Activated CD8-positive, alpha-beta T cell treated with anti-CD3 and anti-CD28 coated beads for 36 hours (primary cell): ENCODE results near the gene GPR180. TPM values are rescaled to one million over a fixed set of nuclear protein-coding genes. Genes with fewer than 3 reads are reported as not detected.

Experiments
- ATAC-seq: fragments of 200-7000 bp; cut with Tn5 transposase; one replicate; pipeline ENCODE4 v1.10.0; 2021; ENCODE audit warnings: mild to moderate bottlenecking, moderate library complexity
- CTCF ChIA-PET: fragments of 350-600 bp; sonication (Branson Sonifier 250); formaldehyde crosslinking; loops from one replicate; lab custom pipeline; 2021; ENCODE audit warnings: antibody characterized with exemption; lab: Charles Lee
- POLR2A ChIA-PET: fragments of 350-600 bp; sonication (Branson Sonifier 250); formaldehyde crosslinking; loops from one replicate; lab custom pipeline; 2021; ENCODE audit warnings: antibody characterized with exemption; lab: Charles Lee
- DNase-seq: peaks from one replicate; pipeline ENCODE4 v3.0.0-alpha.2; 2020
- H3K27ac Mint-ChIP-seq: one replicate; pipeline ENCODE4 v1.8.0; 2021; ENCODE audit warnings: mild to moderate bottlenecking, mixed read lengths
- H3K27me3 Mint-ChIP-seq: one replicate; pipeline ENCODE4 v1.8.0; 2021; ENCODE audit warnings: mixed read lengths
- H3K36me3 Mint-ChIP-seq: one replicate; pipeline ENCODE4 v1.8.0; 2021; ENCODE audit warnings: low read depth, mixed read lengths
- H3K4me1 Mint-ChIP-seq: one replicate; pipeline ENCODE4 v1.8.0; 2021; ENCODE audit warnings: low read depth, mixed read lengths
- H3K4me3 Mint-ChIP-seq: one replicate; pipeline ENCODE4 v1.8.0; 2021; ENCODE audit warnings: mild to moderate bottlenecking, moderate library complexity, mixed read lengths
- H3K9me3 Mint-ChIP-seq: one replicate; pipeline ENCODE4 v1.8.0; 2021; ENCODE audit warnings: mixed read lengths
- intact Hi-C: fragments of 100-400 bp; cut with micrococcal nuclease; formaldehyde crosslinking; loops from one replicate; pipeline ENCODE4 v1.10.0; 2022
- total RNA-seq, 2 experiments: library from RNA; stranded (reverse); gene quantifications; one replicate each; pipeline ENCODE4 v1.2.3, GENCODE V29; 2021
- TF ChIP-seq, protein P1 (sequence below): fragments of 200-600 bp; IDR thresholded peaks from one replicate; pipeline ENCODE4 v1.8.0; 2022; ENCODE audit warnings: antibody characterized with exemption, mild to moderate bottlenecking

Gene GPR180
- total RNA-seq, 2 experiments from 2014 or later, result 7.5 to 7.7 TPM

DNA sequence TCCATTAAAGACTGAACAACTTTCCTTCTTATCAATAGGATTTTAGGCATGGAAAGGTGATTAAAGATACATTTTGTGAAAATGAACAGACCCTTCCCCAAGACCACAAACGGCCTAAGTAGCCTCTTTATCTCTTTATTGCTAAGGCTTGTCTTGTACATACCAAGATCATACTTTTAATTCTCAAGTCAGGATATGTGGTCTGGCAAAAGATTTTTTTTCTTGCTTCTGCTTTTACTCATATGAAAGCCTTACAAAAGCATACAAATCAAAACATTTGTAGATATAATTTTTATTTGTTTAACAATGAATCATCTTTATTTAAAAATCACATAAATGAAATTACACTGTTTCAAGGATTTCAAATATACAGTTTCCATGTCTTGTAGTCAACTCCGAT, 41.5 kb upstream of the GPR180 start:
- Mint-ChIP-seq H3K4me1 (peaks cover 20% of the 10 kb centered on the region), H3K27ac (no peak overlapping the region), H3K27me3 (no peaks in the 10 kb centered on the region), H3K36me3 (peaks cover 17% of the 10 kb centered on the region), H3K9me3 (peaks cover 5% of the 10 kb centered on the region), H3K4me3 (no peak overlapping the region)
- intact Hi-C loops, result no loop called here
- DNase-seq, result no peak
- CTCF ChIA-PET, result interaction anchor here (0.9 to 1.4 kb wide), 4 partner anchors 10 to 124 kb away, joined by 3 to 4 read pairs (median 3); no protein-coding TSS in a partner anchor
- no peak for ATAC-seq
- TF ChIP-seq, protein P1, sequence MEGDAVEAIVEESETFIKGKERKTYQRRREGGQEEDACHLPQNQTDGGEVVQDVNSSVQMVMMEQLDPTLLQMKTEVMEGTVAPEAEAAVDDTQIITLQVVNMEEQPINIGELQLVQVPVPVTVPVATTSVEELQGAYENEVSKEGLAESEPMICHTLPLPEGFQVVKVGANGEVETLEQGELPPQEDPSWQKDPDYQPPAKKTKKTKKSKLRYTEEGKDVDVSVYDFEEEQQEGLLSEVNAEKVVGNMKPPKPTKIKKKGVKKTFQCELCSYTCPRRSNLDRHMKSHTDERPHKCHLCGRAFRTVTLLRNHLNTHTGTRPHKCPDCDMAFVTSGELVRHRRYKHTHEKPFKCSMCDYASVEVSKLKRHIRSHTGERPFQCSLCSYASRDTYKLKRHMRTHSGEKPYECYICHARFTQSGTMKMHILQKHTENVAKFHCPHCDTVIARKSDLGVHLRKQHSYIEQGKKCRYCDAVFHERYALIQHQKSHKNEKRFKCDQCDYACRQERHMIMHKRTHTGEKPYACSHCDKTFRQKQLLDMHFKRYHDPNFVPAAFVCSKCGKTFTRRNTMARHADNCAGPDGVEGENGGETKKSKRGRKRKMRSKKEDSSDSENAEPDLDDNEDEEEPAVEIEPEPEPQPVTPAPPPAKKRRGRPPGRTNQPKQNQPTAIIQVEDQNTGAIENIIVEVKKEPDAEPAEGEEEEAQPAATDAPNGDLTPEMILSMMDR, result no peak
- POLR2A ChIA-PET, result interaction anchor here (1.2 kb wide), 1 partner anchor 36 kb away, joined by 3 read pairs; the partner anchor contains the start of gene TGDS

DNA sequence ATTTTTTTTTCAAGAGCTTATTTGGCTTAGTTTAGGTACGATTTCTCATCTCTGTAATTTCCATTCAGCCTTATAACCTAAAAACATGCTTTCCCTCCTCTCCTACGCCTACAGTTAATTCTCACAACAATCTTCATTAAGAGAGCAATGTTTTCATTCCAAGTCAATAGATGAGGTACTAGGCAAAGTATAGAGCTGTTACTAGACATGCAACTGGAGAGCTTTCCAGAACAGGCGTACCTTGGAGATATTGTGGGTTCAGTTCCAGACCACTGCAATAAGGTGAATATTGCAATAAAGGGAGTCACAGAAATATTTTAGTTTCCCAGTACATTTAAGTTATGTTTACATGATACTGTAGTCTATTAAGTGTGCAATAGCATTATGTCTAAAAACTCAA, 40.5 kb upstream of the GPR180 start:
- H3K4me3 Mint-ChIP-seq, result no peak overlapping the region
- no peaks in the 10 kb centered on the region for H3K27me3 Mint-ChIP-seq
- peaks cover 17% of the 10 kb centered on the region for H3K36me3 Mint-ChIP-seq
- POLR2A ChIA-PET, result interaction anchor here (1.2 kb wide), 1 partner anchor 35 kb away, joined by 3 read pairs; the partner anchor contains the start of gene TGDS
- peaks cover 20% of the 10 kb centered on the region for H3K4me1 Mint-ChIP-seq
- TF ChIP-seq, protein P1, result no peak
- peaks cover 5% of the 10 kb centered on the region for H3K9me3 Mint-ChIP-seq
- DNase-seq (no peak), ATAC-seq (no peak)
- no peak overlapping the region for H3K27ac Mint-ChIP-seq
- intact Hi-C loops, result no loop called here
- CTCF ChIA-PET, result interaction anchor here (1.1 to 1.4 kb wide), 3 partner anchors 11 to 125 kb away, joined by 3 to 4 read pairs (median 3); no protein-coding TSS in a partner anchor

DNA sequence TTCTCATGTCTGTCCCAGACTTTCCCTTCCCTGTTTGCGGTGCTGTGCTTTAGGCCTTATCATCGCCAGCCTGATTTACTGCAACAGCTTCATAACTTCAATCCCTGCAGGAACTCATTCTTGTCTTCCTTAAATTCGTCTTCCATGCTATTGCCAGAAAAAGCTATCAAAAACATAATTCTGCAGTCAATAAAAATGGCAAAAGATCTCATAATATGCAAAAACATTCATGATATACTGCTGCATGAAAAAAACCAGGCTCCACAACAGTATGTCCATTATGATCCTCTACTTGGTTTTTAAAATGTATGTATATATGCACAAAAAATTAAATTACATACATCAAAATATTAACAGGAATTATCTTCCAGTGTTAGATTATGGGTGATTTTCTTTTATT, 34.1 kb upstream of the GPR180 start:
- H3K27ac Mint-ChIP-seq, result no peak overlapping the region
- ChIA-PET POLR2A (no interaction called here), CTCF (interaction anchor here (0.8 to 1.1 kb wide), 3 partner anchors 11 to 49 kb away, joined by 3 read pairs; no protein-coding TSS in a partner anchor)
- TF ChIP-seq, protein P1, result no peak
- H3K36me3 Mint-ChIP-seq, result peaks cover 44% of the 10 kb centered on the region
- ATAC-seq (no peak), DNase-seq (no peak)
- H3K4me3 Mint-ChIP-seq, result no peak overlapping the region
- intact Hi-C loops, result no loop called here
- no peaks in the 10 kb centered on the region for H3K9me3 Mint-ChIP-seq
- no peaks in the 10 kb centered on the region for H3K27me3 Mint-ChIP-seq
- no peaks in the 10 kb centered on the region for H3K4me1 Mint-ChIP-seq

DNA sequence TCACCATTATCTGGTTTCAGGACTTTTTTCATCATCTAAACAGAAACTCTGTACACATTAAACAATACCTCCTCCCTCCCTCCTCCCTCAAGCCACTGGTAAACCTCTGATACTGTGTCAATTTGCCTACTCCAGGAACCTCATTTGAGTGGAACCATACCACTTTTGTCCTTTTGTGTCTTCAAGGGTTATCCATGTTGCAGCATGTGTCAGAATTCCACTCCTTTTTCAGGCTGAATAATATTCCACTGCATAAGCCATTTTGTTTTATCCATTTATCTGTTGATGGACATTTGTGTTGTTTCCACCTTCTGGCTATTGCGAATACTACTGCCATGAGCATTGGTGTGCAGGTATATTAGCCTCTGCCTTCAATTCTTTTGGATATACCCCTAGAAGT, 33.2 kb upstream of the GPR180 start:
- peaks cover 49% of the 10 kb centered on the region for H3K36me3 Mint-ChIP-seq
- ChIA-PET POLR2A (no interaction called here), CTCF (interaction anchor here (1.1 kb wide), 1 partner anchor 48 kb away, joined by 3 read pairs; no protein-coding TSS in a partner anchor)

DNA sequence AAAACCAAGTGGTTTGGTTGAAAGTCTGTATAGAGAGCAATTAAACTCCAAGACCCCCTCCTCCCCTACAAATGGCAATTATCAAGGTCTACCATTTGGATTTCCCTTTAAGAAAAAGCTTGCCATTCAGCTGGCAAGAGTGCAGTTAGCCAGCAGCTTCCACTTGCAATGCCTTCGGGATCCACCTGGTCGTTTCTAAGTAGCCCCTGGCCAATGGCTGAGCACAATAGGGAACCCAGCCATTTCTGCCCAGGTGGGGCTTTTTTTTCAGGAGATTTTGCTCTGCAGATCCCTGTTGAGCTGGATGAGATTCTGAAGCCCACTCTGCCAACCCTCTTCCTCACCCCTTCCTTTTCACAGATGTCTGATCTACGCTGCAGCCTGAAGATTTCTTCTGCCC, 32.0 kb upstream of the GPR180 start:
- no peak overlapping the region for H3K4me3 Mint-ChIP-seq
- H3K27me3 Mint-ChIP-seq, result no peaks in the 10 kb centered on the region
- ChIA-PET CTCF (no interaction called here), POLR2A (interaction anchor here (0.8 kb wide), 1 partner anchor 46 kb away, joined by 3 read pairs; no protein-coding TSS in a partner anchor)
- TF ChIP-seq, protein P1, result no peak
- DNase-seq (no peak), ATAC-seq (no peak)
- H3K9me3 Mint-ChIP-seq, result no peaks in the 10 kb centered on the region
- H3K4me1 Mint-ChIP-seq, result no peaks in the 10 kb centered on the region
- no peak overlapping the region for H3K27ac Mint-ChIP-seq
- intact Hi-C loops, result no loop called here
- peaks cover 57% of the 10 kb centered on the region for H3K36me3 Mint-ChIP-seq

More for the DNA sequence above, 33.2 kb upstream of the GPR180 start:
- no peak for DNase-seq
- H3K4me1 Mint-ChIP-seq, result no peaks in the 10 kb centered on the region
- H3K4me3 Mint-ChIP-seq, result no peak overlapping the region
- intact Hi-C loops, result no loop called here
- TF ChIP-seq, protein P1, result no peak
- H3K27ac Mint-ChIP-seq, result no peak overlapping the region
- ATAC-seq, result no peak
- no peaks in the 10 kb centered on the region for H3K9me3 Mint-ChIP-seq
- H3K27me3 Mint-ChIP-seq, result no peaks in the 10 kb centered on the region
